NCI-H2107 treated with DMSO at 0.1 percent for 48 hours (cell line): Measurements from ENCODE around the gene MARCHF9.

Experiments used
- DNase-seq: peaks from one replicate; lab custom pipeline; 2025; ENCODE audit not compliant: unreplicated experiment; lab: John Stamatoyannopoulos, UW

MARCHF9 gene

DNA sequence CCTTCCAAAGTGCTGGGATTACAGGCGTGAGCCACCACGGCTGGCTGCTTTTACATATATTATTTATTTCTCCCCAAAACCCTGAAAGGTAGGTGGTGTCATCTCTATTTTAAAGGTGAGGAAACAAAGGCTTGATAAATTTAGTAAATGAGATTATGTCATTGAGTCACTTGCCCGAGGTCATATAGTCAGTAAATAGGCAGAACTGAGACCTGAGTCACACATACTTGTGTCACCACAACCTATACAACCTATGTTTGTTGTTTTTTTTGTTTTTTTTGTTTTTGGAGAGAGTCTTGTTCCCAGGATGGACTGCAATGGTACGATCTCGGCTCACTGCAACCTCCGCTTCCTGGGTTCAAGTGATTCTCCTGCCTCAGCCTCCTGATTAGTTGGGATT, 40.5 kb downstream of the MARCHF9 start:
- DNase-seq, result no peak

DNA sequence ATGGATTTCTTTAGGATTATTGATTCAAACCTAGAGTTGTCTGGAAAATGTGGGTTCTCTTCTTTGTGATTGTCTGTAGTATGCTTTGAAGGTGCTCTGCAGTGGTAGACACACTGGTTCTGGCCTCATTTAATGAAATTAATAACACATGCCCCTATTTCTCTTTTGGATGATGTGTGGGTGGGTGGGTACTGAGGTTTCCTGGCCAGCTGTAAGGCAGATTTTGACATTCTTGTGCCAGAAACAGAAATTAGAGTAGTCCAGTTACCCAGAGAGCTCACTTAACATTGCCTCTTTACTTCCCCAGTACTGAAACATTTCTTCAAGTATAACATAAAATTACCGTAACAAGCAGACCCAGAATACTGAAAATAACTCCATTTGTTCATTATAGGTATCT, 42.1 kb downstream of the MARCHF9 start:
- no peak for DNase-seq

DNA sequence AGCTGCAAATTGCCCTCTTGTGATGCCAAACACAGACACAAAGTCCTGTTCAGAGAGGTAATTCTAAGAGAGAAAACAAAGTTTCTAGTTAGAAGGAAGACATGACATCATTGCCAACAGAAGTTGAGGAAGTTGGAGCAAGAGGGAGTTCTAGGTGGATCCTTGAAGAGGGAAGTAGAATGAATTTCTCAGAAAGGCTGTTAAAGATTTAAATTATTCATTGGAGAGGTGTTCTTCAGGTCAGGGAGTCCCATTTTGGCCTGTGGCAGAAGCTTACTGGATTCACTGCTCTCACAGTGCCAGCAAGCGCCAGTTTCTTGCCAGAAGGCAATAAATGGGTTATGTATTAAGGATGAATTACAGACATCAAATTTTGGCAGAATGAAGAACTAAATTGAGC, 43.0 kb downstream of the MARCHF9 start:
- DNase-seq, result no peak

DNA sequence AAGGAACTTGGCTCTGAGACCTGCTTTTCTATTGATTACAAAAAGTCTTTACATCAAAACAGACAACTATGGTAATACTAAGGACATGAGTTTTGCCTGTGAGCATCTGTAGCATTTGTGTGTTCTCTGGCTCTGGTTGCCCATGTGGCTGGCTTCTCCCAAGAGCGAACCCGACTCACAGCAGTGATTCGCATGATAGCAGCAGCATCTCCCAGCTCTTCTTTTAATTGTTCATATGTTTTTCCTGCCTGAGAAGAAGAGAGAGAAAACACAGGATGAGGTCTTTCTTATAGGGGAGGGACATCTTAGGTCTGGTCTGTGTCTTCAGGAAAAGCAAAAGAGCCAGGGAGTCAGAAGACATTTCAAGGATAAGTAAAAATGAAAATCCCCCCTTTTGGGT, 46.1 kb downstream of the MARCHF9 start:
- no peak for DNase-seq

DNA sequence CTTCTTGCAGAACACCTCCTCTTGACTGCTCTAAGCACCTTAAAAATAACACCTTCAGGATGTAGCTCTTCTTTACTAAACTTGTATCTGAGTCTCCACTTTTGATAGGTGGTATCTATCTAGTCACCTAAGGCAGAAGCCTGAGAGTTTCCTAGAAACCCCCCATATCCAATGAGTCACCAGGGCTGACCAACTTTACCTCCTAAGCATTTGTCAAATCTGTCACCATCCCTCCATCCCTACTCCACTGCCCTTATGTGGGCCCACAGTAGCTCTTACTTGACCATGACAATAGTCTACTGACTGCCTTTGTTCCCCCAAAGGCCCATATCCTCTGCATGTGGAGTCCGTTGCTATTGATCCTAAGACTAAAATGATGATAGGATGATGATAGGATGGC, 47.7 kb downstream of the MARCHF9 start:
- DNase-seq, result no peak

DNA sequence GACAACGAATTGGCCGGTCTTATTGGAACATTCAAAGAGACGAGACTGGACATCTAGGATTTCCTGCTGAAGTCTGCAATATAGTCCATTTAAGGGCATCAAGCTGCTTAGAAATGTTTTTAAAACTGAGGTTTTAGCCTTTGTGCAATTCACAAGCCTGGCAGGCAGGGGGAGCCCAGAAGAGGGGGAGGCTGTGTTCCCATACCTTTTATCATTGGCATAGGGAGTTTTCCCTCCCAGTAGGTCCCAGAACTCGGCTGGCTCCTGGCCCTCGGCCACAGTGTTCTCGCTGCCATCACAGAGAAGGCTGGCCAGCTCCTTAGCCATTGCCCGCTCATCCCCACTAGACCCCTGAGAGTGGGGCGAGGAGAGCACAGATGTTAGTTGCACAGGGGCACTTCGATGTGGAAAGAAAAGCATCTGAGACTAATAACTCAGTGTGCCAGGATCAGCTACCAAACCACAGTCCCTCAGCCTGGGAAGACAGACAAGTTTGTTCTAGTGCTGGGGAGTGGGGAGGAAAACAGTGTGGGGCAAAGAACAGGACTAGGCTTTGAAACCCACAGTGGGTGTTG, 48.5 kb downstream of the MARCHF9 start:
- DNase-seq, result no peak

DNA sequence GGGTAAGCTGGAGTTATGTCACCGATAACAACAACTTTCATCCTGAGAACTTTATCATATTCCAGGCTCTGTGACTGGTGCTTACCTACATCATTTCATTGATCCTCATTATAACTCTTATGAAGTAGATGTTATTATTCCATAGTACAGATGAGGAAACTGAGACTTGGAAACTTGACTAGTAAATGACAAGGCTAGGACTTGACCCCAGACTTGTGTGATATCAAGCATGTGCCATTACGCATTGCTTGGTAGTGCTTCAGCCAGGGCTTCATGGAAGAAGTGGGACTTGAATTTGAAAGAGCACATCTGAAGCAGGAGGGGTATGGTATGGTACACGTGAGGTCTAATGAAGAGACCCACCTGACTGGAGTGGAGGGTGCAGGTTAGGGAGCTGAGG, 51.8 kb downstream of the MARCHF9 start:
- no peak for DNase-seq

DNA sequence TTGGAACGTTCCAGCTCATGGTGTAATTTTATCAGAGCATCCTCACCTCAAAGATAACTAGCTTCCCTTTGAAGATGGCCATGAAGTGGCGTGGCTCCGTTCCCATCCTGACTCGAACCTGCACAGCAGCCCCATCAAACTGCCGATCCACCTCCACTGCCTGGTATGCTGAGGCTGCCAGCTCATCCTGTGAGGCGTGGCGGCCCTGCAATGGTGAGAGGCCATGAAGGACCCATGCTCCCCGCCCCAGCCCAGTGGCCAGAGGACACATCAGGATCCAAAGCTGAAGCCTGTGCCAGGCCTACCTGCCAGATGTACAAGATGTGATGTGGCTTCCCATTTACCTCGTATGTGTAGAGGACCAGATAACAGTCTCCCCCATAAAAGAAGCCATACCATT, 52.4 kb downstream of the MARCHF9 start:
- no peak for DNase-seq

DNA sequence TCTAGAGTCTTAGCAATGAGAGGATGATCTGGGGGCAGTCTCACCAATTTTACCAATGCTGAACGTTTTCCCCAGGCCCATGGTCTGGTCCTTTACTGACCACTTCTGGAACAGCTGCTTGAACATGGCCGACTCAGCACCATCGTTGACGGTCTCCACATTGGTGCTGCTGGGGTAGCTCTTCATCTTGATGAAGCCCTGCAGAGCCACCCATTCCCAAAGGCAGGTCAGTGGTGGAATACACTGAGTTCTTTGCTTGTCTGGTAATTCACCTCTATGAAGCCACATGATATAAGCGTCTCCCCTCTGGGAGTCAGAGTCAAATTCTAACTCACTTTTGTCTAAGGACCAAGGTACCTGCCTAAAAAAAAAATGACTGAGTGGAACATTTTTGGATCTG, 53.4 kb downstream of the MARCHF9 start:
- no peak for DNase-seq

DNA sequence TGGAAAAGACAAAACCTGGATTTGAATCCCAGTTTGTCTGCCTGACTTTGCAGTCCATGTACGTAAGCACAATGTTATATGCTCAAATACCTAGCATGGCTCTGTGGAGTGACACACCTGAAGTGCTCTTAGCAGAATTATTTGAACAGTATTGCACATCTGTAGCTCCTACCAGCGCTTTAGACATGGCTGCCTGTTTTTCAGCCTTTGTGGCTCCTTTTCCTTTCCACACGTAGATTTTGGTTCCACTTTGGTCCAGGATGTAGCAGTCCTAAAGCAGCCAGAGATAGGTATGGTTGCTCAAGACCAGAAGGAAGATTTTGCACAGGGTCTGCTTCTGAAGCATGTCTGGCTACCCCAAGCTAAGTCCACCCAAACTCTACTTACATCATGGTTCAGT, 54.5 kb downstream of the MARCHF9 start:
- DNase-seq, result no peak
